HG03039 (cell line): ENCODE results near the gene SPR.

Experiments
- ATAC-seq: cut with Tn5 transposase; IDR thresholded peaks from one replicate; pipeline ENCODE4 v1.9.1; 2021; ENCODE audit warnings: mild to moderate bottlenecking, moderate library complexity; ENCODE audit not compliant: unreplicated experiment

SPR gene

GRCh38 chr2:72915320-72915906, 28.2 kb downstream of the SPR start:
- ATAC-seq: no peak

GRCh38 chr2:72915907-72916742, 28.9 kb downstream of the SPR start:
- peak; percentile 51 for ATAC-seq

- peak; percentile 1 for ATAC-seq
Measured at GRCh38 chr2:72916743-72917137, 29.5 kb downstream of the SPR start.

DNA sequence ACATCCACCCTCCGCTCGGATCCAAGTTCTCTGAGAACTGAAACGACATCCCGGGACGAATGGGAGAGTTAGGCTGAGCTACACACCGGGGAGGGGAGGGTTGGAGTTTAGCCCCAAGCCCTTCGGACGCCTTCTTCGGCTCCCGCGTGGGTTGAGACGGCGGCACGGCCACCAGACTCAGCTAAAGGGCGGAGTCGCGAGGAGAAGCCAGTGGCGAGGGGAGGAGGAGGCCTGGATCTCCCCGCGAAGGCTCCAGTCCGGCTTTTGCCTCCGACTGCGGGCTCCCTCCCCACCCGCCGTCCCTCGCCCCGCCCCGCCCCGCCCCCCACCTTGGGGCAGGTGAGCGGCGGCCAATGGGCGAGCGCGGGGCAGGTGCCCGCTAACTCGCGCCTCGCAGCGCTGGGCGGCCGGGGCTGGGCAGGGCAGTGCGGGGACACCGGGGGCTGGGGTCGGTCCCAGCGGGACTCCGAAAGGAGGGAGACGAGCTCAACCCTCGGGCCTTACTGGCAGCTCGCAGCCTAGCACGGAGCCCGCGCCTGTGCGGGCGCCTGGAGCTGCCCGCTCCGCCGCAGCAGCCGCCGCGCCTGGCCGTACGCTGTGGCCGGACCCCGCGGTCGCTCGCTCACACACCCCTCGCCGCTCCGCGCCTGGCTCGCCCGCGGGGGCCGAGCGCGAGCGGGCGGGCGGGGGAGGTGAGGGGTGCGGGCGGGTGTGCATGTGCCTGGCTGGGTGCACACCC, 30.1 kb downstream of the SPR start, which contains the start of gene EMX1:
Gene EMX1, plus strand, starts transcription at position 382 of the 739 bp plus-strand sequence. Its CDS starts 334 bp downstream, at position 716.
- peak; percentile 42 for ATAC-seq

- ATAC-seq: peak; percentile 0
Measured at GRCh38 chr2:72917877-72918553, 30.8 kb downstream of the SPR start.

DNA sequence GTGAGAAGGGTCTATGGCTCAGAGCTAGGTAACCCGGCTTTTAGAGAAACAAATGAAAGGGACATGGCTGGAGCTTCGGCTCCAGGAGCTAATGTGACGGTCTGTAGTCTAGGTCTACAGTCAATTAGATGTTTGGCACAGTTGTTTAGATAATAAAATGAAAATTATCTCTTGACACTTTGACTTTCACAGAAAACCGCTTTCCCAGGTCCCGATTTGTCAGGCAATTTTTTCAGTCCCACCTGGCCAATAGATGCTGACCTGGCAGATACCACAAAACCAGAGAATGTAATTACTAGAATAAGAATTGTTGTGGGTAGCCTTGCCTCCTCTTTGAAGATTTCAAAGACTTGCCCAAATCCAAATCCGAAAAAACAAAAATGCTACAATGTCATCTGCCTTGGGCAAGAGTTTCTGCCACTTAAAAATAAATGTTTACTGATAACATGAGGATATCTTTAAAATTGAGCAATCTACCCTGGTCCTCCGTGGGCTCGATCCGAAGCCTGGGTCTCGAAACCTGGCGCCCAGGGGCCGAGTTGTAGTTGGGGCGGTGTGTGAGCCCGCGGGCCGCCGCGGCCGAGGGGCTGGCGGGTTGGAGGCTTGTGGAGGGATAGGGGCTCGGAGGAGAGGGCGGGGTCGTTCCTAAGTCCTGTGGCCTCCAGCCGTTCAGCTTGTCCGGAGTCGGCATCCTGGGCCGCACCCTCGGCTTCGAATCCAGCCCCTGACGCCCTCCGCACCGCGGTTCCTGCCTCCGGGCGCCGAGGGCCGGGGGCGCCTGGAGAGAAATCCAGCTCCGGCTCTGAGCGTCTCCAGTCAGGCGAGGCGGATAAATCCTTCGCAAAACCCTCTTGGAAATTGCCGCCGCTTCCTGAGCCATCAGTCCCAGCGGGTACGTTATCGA, 32.5 kb downstream of the SPR start:
- ATAC-seq: no peak

GRCh38 chr2:72920318-72921087, 33.3 kb downstream of the SPR start:
- ATAC-seq: no peak

DNA sequence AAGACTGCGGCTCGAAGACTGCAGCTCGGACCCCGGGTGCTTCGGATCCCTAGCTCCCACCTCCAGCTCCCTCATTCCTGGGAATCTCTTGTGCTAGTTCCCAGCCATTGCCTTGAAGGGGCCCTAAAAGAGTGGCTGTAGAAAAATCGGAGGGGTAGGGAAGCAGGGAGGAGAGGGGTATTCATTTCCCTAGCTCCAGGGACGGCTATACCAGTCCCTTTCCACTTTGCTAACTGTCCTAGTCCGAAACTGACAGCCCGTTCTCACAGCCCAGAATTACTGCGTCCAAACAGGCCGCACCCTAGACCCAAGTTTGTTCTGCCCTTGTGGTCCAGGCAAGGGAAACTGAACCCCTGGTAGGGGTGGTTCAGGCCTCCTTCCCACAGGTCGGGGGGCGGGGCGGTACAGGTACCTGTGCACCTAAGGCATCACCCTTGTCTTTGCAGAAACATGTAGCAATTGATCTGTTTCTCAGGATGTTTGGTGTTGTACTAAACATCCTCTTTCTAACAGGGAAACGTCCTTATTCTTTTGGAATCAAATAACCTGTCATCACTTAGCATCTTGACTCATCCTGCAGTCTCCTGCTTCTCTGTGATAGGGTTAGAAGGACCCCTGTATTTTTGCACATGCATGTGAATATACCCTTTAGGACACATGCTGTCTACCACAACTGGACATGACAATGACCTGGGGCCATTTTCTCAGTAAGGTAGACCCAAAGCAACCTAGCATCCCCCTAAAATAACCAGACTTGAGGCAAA, 34.1 kb downstream of the SPR start:
- no peak for ATAC-seq

- no peak for ATAC-seq
Measured at GRCh38 chr2:72921853-72922252, 34.6 kb downstream of the SPR start.

GRCh38 chr2:72923833-72924352, 36.7 kb downstream of the SPR start:
- no peak for ATAC-seq

DNA sequence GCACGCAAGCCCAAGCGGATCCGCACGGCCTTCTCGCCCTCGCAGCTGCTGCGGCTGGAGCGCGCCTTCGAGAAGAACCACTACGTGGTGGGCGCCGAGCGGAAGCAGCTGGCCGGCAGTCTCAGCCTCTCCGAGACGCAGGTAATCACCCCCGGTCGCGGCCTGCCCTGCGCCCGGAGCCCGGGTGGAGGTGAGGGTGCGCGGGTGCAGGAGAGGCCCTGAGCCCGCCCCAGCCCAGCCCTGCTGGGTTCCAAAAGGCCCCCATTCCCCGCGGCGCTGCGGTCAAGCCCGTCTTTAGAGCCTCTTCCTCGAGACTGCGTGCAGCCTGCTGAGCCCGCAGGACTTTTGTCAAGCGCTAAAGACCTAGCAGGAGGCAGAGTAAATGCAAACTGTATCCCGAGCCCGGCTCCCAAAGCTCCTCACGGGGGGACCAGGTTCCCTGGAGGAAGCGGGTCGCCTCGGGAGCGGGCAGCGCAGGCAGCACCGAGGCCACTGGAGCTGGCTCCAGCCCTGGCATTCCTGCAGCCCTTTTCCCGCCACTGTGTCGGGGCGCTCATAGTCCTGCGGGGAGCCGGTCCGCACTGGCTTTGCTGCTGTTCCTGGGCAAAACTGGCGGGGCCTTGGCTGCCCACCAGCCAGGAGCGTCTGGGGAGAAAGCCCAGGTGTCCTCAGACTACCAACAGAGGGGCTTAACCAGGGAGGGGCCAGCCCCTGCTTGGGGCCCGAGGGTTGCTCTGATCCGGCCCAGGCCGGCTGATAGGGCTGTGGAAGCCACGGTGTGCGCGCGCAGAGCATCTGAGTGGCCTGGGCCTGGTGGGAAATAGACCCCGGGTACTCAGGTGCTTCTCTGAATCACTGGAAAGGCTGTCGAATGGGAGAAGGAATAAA, 37.4 kb downstream of the SPR start:
- ATAC-seq: no peak

DNA sequence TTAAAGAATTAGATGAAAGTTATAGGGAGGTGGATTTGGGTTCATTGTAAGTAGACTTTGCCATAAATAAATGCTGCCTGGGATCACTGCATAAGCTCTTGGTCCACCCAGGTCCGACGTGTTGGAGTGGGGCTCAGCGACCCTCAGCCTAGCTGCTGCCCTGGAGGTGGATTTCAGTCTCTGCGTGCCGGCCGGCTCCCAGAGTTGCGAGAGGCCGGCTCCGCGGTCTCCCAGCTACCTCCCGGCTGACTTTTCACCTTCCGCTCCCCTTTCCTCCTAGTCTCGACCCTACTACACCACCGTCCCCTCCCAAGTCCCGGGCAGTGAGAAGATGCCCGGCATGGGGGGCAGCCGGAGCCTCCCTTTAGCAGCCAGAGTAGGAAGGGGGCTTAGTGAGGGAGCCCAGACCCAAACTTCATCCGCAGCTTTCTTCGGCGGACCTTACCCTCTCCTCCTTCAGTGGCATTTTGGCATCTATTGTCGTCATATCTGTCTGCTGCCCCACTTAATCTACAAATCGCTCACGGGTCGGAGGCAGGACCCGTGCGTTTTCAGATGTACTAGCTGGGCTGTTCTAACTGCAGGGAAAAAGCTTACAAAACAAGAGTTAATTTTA, 38.2 kb downstream of the SPR start:
- ATAC-seq: no peak

GRCh38 chr2:72926368-72926767, 39.2 kb downstream of the SPR start:
- no peak for ATAC-seq

GRCh38 chr2:72926811-72927465, 39.7 kb downstream of the SPR start:
- ATAC-seq: no peak

- ATAC-seq: no peak
Measured at GRCh38 chr2:72927619-72928550, 40.7 kb downstream of the SPR start.
